ENCODE data around the gene ZSCAN5A. TPM values are rescaled to one million over a fixed set of nuclear protein-coding genes. Genes with fewer than 3 reads are reported as not detected.

ZSCAN5A gene
- total and polyA plus RNA-seq, 2 donors (not counting 1 experiment from before 2014, with no cell fraction given) = 5.2 to 24.8 TPM

DNA sequence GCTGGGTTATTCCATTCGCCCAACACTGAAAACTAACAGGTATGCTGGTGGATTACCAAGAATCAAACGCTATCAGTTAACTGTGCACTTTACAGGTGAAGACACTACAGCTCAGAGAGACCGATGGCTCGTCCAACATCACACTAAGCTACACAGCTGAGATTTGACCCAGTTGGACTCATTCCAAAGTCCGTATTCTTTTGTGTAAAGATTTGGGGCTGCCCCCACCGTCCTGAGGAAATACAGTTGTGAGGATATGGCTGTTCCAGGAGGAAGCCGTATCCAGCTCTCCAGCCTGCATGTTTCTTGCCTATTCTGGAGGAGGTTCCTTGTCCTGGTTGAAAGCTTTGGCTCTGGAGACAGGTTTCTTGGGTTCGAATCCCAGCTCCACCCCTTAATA lies 4.2 kb downstream of the ZSCAN5A start:
- Histone ChIP-seq H3K27ac (ENCODE audit: low read length in 2 of 2) (no peak overlapping the region), H3K27me3 (replicated peaks in 1 of 4; ENCODE audit: control extremely low read depth in 1 of 4, control insufficient read depth in 3 of 4, insufficient read depth in 4 of 4, low read length in 3 of 4) (no peaks in the 10 kb centered on the region), H3K4me3 (ENCODE audit: control extremely low read depth in 1 of 5, extremely low read depth in 1 of 5, insufficient read depth in 1 of 5, low read depth in 2 of 5, low read length in 4 of 5) (no peak overlapping the region), H3K79me2 (ENCODE audit: control insufficient read depth, insufficient read depth, low read length) (no peaks in the 10 kb centered on the region), H3K9me3 (ENCODE audit: control extremely low read depth in 1 of 3, control insufficient read depth in 2 of 3, insufficient read depth in 1 of 3, low read length in 2 of 3) (no peaks in the 10 kb centered on the region), H3K9ac (ENCODE audit: low read length) (no peak overlapping the region), H3K4me2 (replicated peaks; ENCODE audit: low read depth, low read length, poor library complexity, severe bottlenecking) (no peak overlapping the region), H3K4me1 (ENCODE audit: control insufficient read depth in 2 of 2, insufficient read depth in 2 of 2, low read length in 2 of 2) (peaks cover 7 to 8% of the 10 kb centered on the region in 2 donors), H4K20me1 (ENCODE audit: control insufficient read depth, insufficient read depth, low read length, poor library complexity, severe bottlenecking) (no peaks in the 10 kb centered on the region), H3K36me3 (replicated peaks in 1 of 2; ENCODE audit: control extremely low read depth in 1 of 2, control insufficient read depth in 1 of 2, extremely low read depth in 1 of 2, insufficient read depth in 2 of 2, low read length in 1 of 2) (peaks cover 0 to 15% of the 10 kb centered on the region in 2 experiments), H2AFZ (ENCODE audit: insufficient read depth, low read depth, low read length, poor library complexity, severe bottlenecking) (no peak overlapping the region)
- CTCF ChIA-PET = interaction anchor here (0.6 to 1.5 kb wide), 3 partner anchors 23 to 230 kb away, joined by 3 to 8 read pairs (median 7); no protein-coding TSS in a partner anchor
- no peak for DNase-seq
- no peak overlapping the region for H3K4me3 Mint-ChIP-seq
- 94% methylated on average over 5 of the region's 8 CpGs for WGBS (ENCODE audit: insufficient coverage)
- H3K27me3 Mint-ChIP-seq = no peaks in the 10 kb centered on the region
- no peaks in the 10 kb centered on the region for H3K9me3 Mint-ChIP-seq (ENCODE audit: insufficient read depth)
- ATAC-seq (ENCODE audit: low read depth) = no peak
- peaks cover 11% of the 10 kb centered on the region for H3K4me1 Mint-ChIP-seq
- H3K27ac Mint-ChIP-seq = no peak overlapping the region
- POLR2A ChIA-PET = no interaction called here
- intact Hi-C loops (cut with micrococcal nuclease) = loop anchor here (10.0 kb wide), 1 partner anchor 676 kb away; no protein-coding TSS in a partner anchor
- TF ChIP-seq EZH2 (IDR thresholded peaks at IDR 0.05; ENCODE audit: borderline replicate concordance, insufficient read depth, low read depth, low read length, poor library complexity, severe bottlenecking) = no peak
- TF ChIP-seq, protein P1, sequence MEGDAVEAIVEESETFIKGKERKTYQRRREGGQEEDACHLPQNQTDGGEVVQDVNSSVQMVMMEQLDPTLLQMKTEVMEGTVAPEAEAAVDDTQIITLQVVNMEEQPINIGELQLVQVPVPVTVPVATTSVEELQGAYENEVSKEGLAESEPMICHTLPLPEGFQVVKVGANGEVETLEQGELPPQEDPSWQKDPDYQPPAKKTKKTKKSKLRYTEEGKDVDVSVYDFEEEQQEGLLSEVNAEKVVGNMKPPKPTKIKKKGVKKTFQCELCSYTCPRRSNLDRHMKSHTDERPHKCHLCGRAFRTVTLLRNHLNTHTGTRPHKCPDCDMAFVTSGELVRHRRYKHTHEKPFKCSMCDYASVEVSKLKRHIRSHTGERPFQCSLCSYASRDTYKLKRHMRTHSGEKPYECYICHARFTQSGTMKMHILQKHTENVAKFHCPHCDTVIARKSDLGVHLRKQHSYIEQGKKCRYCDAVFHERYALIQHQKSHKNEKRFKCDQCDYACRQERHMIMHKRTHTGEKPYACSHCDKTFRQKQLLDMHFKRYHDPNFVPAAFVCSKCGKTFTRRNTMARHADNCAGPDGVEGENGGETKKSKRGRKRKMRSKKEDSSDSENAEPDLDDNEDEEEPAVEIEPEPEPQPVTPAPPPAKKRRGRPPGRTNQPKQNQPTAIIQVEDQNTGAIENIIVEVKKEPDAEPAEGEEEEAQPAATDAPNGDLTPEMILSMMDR (IDR thresholded peaks at IDR 0.05) = no peak

DNA sequence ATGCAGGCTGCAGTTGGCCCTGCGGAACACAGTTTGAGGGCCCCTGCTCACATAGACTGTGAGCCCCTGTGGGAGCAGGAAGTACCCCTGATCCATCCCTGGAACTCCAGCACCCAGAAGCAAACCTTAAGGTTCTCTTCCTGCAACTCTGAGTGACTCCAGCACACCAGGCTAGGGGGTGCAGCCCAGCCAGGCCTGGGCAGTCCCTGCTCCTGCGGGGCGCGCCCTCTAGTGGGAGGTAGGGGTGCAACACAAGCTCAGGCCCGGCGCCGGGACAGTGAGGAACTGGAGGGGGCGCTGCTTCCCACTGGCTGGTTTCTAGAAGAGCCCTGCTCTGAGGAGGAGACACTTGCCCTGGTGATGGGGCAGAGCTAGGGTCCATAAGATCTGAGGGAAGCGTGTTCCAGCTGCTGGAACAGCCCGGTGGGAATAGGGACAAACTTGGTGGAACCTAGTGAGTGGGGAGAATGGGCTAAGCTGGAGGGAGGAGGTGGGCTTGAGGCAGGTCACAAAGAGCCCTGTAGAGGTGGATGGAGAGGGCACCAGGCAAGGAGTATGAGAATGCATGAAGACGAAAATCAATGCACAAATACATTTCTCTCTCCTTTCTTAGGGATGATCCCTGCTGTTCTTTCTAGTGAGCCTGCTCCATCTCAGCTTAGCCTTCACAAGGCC lies 5.0 kb downstream of the ZSCAN5A start:
- intact Hi-C loops (cut with micrococcal nuclease) = loop anchor here (10.0 kb wide), 1 partner anchor 675 kb away; no protein-coding TSS in a partner anchor
- Histone ChIP-seq H4K20me1 (ENCODE audit: control insufficient read depth, insufficient read depth, low read length, poor library complexity, severe bottlenecking) (no peaks in the 10 kb centered on the region), H3K9me3 (ENCODE audit: control extremely low read depth in 1 of 3, control insufficient read depth in 2 of 3, insufficient read depth in 1 of 3, low read length in 2 of 3) (no peaks in the 10 kb centered on the region), H3K9ac (ENCODE audit: low read length) (no peak overlapping the region), H3K79me2 (ENCODE audit: control insufficient read depth, insufficient read depth, low read length) (no peaks in the 10 kb centered on the region), H3K4me3 (ENCODE audit: control extremely low read depth in 1 of 5, extremely low read depth in 1 of 5, insufficient read depth in 1 of 5, low read depth in 2 of 5, low read length in 4 of 5) (no peak overlapping the region), H2AFZ (ENCODE audit: insufficient read depth, low read depth, low read length, poor library complexity, severe bottlenecking) (no peak overlapping the region), H3K27ac (ENCODE audit: low read length in 2 of 2) (no peak overlapping the region), H3K4me2 (replicated peaks; ENCODE audit: low read depth, low read length, poor library complexity, severe bottlenecking) (no peak overlapping the region), H3K36me3 (replicated peaks in 1 of 2; ENCODE audit: control extremely low read depth in 1 of 2, control insufficient read depth in 1 of 2, extremely low read depth in 1 of 2, insufficient read depth in 2 of 2, low read length in 1 of 2) (peaks cover 0 to 15% of the 10 kb centered on the region in 2 experiments), H3K27me3 (replicated peaks in 1 of 4; ENCODE audit: control extremely low read depth in 1 of 4, control insufficient read depth in 3 of 4, insufficient read depth in 4 of 4, low read length in 3 of 4) (no peaks in the 10 kb centered on the region), H3K4me1 (ENCODE audit: control insufficient read depth in 2 of 2, insufficient read depth in 2 of 2, low read length in 2 of 2) (peaks cover 5 to 6% of the 10 kb centered on the region in 2 donors)
- ATAC-seq (ENCODE audit: low read depth) (peak; percentile 31), DNase-seq (peak; percentile 60)
- Mint-ChIP-seq H3K9me3 (ENCODE audit: insufficient read depth) (no peaks in the 10 kb centered on the region), H3K4me3 (no peak overlapping the region), H3K27me3 (no peaks in the 10 kb centered on the region), H3K4me1 (peaks cover 11% of the 10 kb centered on the region), H3K27ac (no peak overlapping the region)
- TF ChIP-seq, protein P1 (IDR thresholded peaks at IDR 0.05) = peak; percentile 81
- TF ChIP-seq EZH2 (IDR thresholded peaks at IDR 0.05; ENCODE audit: borderline replicate concordance, insufficient read depth, low read depth, low read length, poor library complexity, severe bottlenecking) = no peak
- CTCF ChIA-PET = interaction anchor here (0.6 to 1.5 kb wide), 6 partner anchors 24 to 1932 kb away, joined by 3 to 8 read pairs (median 3); no protein-coding TSS in a partner anchor
- WGBS (ENCODE audit: insufficient coverage) = 91% methylated on average over 10 of the region's 11 CpGs
- POLR2A ChIA-PET = no interaction called here

Data from B cell (primary cell).